Panc1 (cell line): ENCODE data around the gene UCP1. TPM values are rescaled to one million over a fixed set of nuclear protein-coding genes. Genes with fewer than 3 reads are reported as not detected.

Experiments
- ATAC-seq: fragments of 200-7000 bp; cut with Tn5 transposase; 2 replicates; pipeline ENCODE4 v1.9.1; 2020; ENCODE audit warnings: mild to moderate bottlenecking, moderate library complexity
- BruUV-seq: library from RNA; stranded (reverse); fragments of 400-500 nt; replicated peaks from 2 replicates; lab custom pipeline; 2021; lab: Mats Ljungman, UMichigan
- CTCF ChIA-PET: fragments of 300-600 bp; sonication (Branson Sonifier 250); formaldehyde crosslinking; loops from one replicate; lab custom pipeline; 2022; ENCODE audit warnings: antibody characterized with exemption; lab: Charles Lee
- POLR2A ChIA-PET: fragments of 300-600 bp; sonication (Branson Sonifier 250); formaldehyde crosslinking; loops from one replicate; lab custom pipeline; 2022; ENCODE audit warnings: antibody characterized with exemption; lab: Charles Lee
- DNase-seq: peaks from one replicate; pipeline ENCODE4 v3.0.0-alpha.2; 2010; ENCODE audit warnings: low read depth, low spot score
- H3K27ac ChIP-seq: 2 replicates; pipeline ENCODE4 v1.5.1; 2011; ENCODE audit warnings: mild to moderate bottlenecking, low read length, inconsistent platforms
- H3K27me3 ChIP-seq: fragments of 200-500 bp; sonication (Bioruptor generic); 2 replicates; pipeline ENCODE4 v1.6.0; 2014; ENCODE audit warnings: low read length, inconsistent platforms; ENCODE audit not compliant: control insufficient read depth, insufficient read depth
- H3K36me3 ChIP-seq: fragments of 200-500 bp; sonication (Bioruptor generic); 2 replicates; pipeline ENCODE4 v1.5.1; 2014; ENCODE audit warnings: inconsistent platforms, mild to moderate bottlenecking, low read length, moderate library complexity; ENCODE audit not compliant: control insufficient read depth, insufficient read depth
- H3K4me1 ChIP-seq: 2 replicates; pipeline ENCODE4 v1.5.1; 2011; ENCODE audit warnings: inconsistent platforms, mild to moderate bottlenecking, low read length, moderate library complexity; ENCODE audit not compliant: control insufficient read depth, insufficient read depth
- H3K4me3 ChIP-seq, 2 experiments: 2 replicates each; pipeline ENCODE4 v1.5.1; 2011 to 2012; ENCODE audit warnings: low read depth in 2 of 2, low read length in 2 of 2, mild to moderate bottlenecking in 2 of 2, inconsistent platforms in 1 of 2, moderate library complexity in 1 of 2
- H3K9me3 ChIP-seq: fragments of 200-500 bp; sonication (Bioruptor generic); 2 replicates; pipeline ENCODE4 v1.5.1; 2014; ENCODE audit warnings: low read depth, mild to moderate bottlenecking, inconsistent platforms, low read length, moderate library complexity; ENCODE audit not compliant: control insufficient read depth, insufficient read depth
- POLR2AphosphoS5 ChIP-seq: IDR thresholded peaks from 2 replicates; pipeline ENCODE4 v1.6.1; 2012; ENCODE audit warnings: mild to moderate bottlenecking, low read depth, low read length, moderate library complexity
- SIN3A ChIP-seq: IDR thresholded peaks from 2 replicates; pipeline ENCODE4 v1.6.1; 2012; ENCODE audit warnings: low read depth, mild to moderate bottlenecking, low read length, moderate library complexity, borderline replicate concordance; ENCODE audit not compliant: insufficient read depth
- TCF7L2 ChIP-seq: IDR thresholded peaks from 2 replicates; pipeline ENCODE4 v1.6.1; 2011; ENCODE audit warnings: mild to moderate bottlenecking, low read depth, low read length, inconsistent platforms
- in situ Hi-C: cut with HindIII; loops from 2 replicates; pipeline ENCODE4 v1.10.0; 2016; ENCODE audit warnings: low sequenced_read_pairs, low pct_unique_long_range_greater_than_20kb
- intact Hi-C: fragments of 100-400 bp; cut with micrococcal nuclease; formaldehyde crosslinking; loops from one replicate; pipeline ENCODE4 v1.10.0; 2022; ENCODE audit not compliant: unreplicated experiment
- total RNA-seq: library from RNA; stranded (reverse); gene quantifications from one replicate; pipeline ENCODE4 v1.2.1, GENCODE V29; 2021; ENCODE audit not compliant: unreplicated experiment
- TF ChIP-seq, protein P1 (sequence below), 2 experiments: IDR thresholded peaks; 2 replicates each; pipeline ENCODE4 v1.6.1; 2011 to 2012; ENCODE audit warnings: low read depth in 2 of 2, control low read depth in 1 of 2, low read length in 1 of 2, mild to moderate bottlenecking in 1 of 2, moderate library complexity in 1 of 2; ENCODE audit not compliant: insufficient read depth in 1 of 2
- TF ChIP-seq, protein P2 (sequence below): fragments of 450-650 bp; IDR thresholded peaks from 2 replicates; pipeline ENCODE4 v1.5.1; 2017; ENCODE audit warnings: mild to moderate bottlenecking

UCP1 gene
- total RNA-seq, 1 experiment from 2014 or later = not detected

DNA sequence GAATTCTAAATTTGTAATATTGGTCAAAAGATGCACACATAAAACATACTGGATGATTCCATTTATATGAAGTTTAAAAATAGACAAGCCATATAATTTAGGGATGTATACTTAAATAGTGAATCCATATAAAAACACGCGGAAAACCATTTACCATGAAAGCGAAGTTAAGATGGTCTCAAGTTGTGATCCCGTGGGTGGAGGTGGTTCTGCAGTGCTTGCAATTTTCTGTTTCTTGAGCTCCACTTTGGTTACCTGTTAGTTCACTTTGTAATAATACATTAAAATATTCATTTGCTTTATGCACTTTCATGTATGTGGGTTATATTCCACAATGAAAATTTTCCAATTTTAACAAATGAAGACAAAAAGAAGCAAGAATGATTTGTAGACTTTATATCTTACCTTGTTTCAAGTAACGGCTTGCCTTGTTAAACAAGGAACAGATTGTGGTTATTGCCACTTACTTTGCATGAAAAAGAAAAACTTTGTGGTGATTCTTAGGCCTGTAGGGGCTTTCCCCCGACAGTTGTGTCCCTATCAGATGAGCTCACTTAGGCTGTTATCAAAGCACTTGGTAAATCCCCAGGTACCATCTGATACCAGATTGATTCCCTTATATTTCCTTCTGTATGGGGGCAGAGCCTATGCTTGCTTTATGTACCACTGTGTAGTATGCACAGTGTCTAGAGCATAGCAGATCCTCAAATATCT, 12.2 kb downstream of the UCP1 start:
- no peak overlapping the region for H3K4me3 ChIP-seq
- H3K27me3 ChIP-seq = no peaks in the 10 kb centered on the region
- no peak for ATAC-seq
- POLR2A ChIA-PET = no interaction called here
- no peaks in the 10 kb centered on the region for H3K36me3 ChIP-seq
- no peak overlapping the region for H3K27ac ChIP-seq
- TF ChIP-seq, protein P1, sequence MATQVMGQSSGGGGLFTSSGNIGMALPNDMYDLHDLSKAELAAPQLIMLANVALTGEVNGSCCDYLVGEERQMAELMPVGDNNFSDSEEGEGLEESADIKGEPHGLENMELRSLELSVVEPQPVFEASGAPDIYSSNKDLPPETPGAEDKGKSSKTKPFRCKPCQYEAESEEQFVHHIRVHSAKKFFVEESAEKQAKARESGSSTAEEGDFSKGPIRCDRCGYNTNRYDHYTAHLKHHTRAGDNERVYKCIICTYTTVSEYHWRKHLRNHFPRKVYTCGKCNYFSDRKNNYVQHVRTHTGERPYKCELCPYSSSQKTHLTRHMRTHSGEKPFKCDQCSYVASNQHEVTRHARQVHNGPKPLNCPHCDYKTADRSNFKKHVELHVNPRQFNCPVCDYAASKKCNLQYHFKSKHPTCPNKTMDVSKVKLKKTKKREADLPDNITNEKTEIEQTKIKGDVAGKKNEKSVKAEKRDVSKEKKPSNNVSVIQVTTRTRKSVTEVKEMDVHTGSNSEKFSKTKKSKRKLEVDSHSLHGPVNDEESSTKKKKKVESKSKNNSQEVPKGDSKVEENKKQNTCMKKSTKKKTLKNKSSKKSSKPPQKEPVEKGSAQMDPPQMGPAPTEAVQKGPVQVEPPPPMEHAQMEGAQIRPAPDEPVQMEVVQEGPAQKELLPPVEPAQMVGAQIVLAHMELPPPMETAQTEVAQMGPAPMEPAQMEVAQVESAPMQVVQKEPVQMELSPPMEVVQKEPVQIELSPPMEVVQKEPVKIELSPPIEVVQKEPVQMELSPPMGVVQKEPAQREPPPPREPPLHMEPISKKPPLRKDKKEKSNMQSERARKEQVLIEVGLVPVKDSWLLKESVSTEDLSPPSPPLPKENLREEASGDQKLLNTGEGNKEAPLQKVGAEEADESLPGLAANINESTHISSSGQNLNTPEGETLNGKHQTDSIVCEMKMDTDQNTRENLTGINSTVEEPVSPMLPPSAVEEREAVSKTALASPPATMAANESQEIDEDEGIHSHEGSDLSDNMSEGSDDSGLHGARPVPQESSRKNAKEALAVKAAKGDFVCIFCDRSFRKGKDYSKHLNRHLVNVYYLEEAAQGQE (IDR thresholded peaks at IDR 0.05; ENCODE audit: insufficient read depth in 1 of 2, low read depth in 2 of 2, low read length in 1 of 2) = no peak
- TF ChIP-seq TCF7L2 (no peak), POLR2AphosphoS5 (no peak), SIN3A (no peak)
- TF ChIP-seq, protein P2, sequence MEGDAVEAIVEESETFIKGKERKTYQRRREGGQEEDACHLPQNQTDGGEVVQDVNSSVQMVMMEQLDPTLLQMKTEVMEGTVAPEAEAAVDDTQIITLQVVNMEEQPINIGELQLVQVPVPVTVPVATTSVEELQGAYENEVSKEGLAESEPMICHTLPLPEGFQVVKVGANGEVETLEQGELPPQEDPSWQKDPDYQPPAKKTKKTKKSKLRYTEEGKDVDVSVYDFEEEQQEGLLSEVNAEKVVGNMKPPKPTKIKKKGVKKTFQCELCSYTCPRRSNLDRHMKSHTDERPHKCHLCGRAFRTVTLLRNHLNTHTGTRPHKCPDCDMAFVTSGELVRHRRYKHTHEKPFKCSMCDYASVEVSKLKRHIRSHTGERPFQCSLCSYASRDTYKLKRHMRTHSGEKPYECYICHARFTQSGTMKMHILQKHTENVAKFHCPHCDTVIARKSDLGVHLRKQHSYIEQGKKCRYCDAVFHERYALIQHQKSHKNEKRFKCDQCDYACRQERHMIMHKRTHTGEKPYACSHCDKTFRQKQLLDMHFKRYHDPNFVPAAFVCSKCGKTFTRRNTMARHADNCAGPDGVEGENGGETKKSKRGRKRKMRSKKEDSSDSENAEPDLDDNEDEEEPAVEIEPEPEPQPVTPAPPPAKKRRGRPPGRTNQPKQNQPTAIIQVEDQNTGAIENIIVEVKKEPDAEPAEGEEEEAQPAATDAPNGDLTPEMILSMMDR = no peak
- H3K4me1 ChIP-seq = no peaks in the 10 kb centered on the region
- in situ Hi-C loops = no loop called here
- CTCF ChIA-PET = no interaction called here
- no peak for DNase-seq
- BruUV-seq = no TSS peak
- intact Hi-C loops = no loop called here
- H3K9me3 ChIP-seq = no peaks in the 10 kb centered on the region

DNA sequence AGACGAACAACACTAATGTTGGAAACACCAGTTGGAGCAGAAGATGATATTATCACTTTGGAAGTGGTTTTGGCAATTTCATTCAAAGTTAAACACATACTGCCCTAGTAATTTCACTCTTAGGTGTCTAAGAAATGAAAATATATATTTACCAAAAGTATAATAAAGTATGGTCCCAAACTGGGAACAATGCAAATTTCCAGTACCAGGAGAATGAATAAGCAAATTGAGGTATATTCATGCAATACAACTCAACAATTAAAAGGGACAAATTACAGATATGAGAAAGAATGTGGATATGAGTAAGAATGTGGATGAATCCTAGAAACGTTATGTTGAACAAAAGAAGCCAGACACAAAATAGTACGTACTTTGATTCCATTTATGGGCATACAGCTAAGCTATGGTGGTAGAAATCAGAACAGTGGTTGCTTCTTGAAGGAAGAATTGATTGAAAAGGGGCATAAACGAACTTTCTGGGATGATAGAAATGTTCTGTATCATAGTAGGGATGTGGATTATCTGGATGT, 34.7 kb downstream of the UCP1 start:
- ATAC-seq (no peak), DNase-seq (no peak)
- no peak for TF ChIP-seq TCF7L2
- no peak for TF ChIP-seq POLR2AphosphoS5
- Histone ChIP-seq H3K4me1 (no peaks in the 10 kb centered on the region), H3K27ac (no peak overlapping the region), H3K4me3 (no peak overlapping the region), H3K36me3 (no peaks in the 10 kb centered on the region; the same call in 1 of the 2 replicates), H3K27me3 (no peaks in the 10 kb centered on the region), H3K9me3 (no peaks in the 10 kb centered on the region)
- in situ Hi-C loops = no loop called here
- POLR2A ChIA-PET = no interaction called here
- CTCF ChIA-PET = no interaction called here
- intact Hi-C loops = no loop called here
- BruUV-seq = no TSS peak

DNA sequence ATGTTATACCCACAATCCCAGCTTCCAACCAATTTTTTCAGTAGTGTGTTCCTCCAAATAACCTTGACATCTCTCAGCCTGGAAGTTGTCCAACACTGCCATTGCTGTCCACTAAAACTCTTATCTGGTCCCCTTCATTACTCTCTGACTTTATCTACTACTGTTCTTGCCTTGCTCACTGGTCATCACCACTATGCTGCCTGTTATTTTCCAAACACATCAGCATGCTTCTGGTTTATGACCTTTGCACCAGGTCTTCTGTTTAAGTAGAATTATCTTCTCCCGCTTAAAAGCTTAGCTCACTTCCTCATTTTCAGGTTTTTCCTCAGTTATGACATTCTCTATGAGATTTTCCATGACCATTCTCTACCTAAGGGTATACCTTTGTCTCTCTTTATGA, 39.3 kb downstream of the UCP1 start:
- Histone ChIP-seq H3K36me3 (no peaks in the 10 kb centered on the region; the same call in none of the 2 replicates), H3K9me3 (no peaks in the 10 kb centered on the region), H3K4me1 (peaks cover 2% of the 10 kb centered on the region; the same call in 1 of the 2 replicates), H3K27ac (no peak overlapping the region), H3K4me3 (no peak overlapping the region), H3K27me3 (no peaks in the 10 kb centered on the region)
- no peak for ATAC-seq
- DNase-seq = no peak
- in situ Hi-C loops (no loop called here), intact Hi-C loops (no loop called here)
- BruUV-seq = no TSS peak
- TF ChIP-seq POLR2AphosphoS5 (no peak), TCF7L2 (no peak), SIN3A (no peak)
- TF ChIP-seq, protein P1 (IDR thresholded peaks at IDR 0.05; ENCODE audit: insufficient read depth in 1 of 2, low read depth in 2 of 2, low read length in 1 of 2) = no peak
- TF ChIP-seq, protein P2 = no peak
- ChIA-PET POLR2A (no interaction called here), CTCF (no interaction called here)
